WTC11 (cell line): ENCODE data around the gene NRF1. TPM values are rescaled to one million over a fixed set of nuclear protein-coding genes. Genes with fewer than 3 reads are reported as not detected.

Source experiments
- ELF4 ChIP-seq: sonication (generic); formaldehyde crosslinking; IDR thresholded peaks from 2 replicates; pipeline ENCODE4 v1.8.1; 2022; ENCODE audit warnings: low read depth, mild to moderate bottlenecking, moderate library complexity, missing genetic modification reagents
- ETV6 ChIP-seq: sonication (generic); formaldehyde crosslinking; IDR thresholded peaks from 2 replicates; pipeline ENCODE4 v1.8.1; 2022; ENCODE audit warnings: mild to moderate bottlenecking, missing genetic modification reagents
- FOXJ3 ChIP-seq: sonication (generic); formaldehyde crosslinking; IDR thresholded peaks from 2 replicates; pipeline ENCODE4 v1.9.0; 2021; ENCODE audit warnings: missing genetic modification reagents, mild to moderate bottlenecking, borderline replicate concordance
- HMGA2 ChIP-seq: fragments of 250-450 bp; sonication (Bioruptor Pico); IDR thresholded peaks from 2 replicates; pipeline ENCODE4 v1.4.0; 2021; ENCODE audit warnings: mild to moderate bottlenecking, moderate library complexity
- MXD4 ChIP-seq: fragments of 250-450 bp; sonication (Bioruptor Pico); IDR thresholded peaks from 2 replicates; pipeline ENCODE4 v1.8.0; 2021; ENCODE audit warnings: mild to moderate bottlenecking, moderate library complexity, borderline replicate concordance
- NR2C2 ChIP-seq: sonication (generic); formaldehyde crosslinking; IDR thresholded peaks from 2 replicates; pipeline ENCODE4 v1.8.0; 2022; ENCODE audit warnings: mild to moderate bottlenecking, missing genetic modification reagents
- OVOL2 ChIP-seq: fragments of 250-450 bp; sonication (Bioruptor Pico); IDR thresholded peaks from 2 replicates; pipeline ENCODE4 v1.9.0; 2021; ENCODE audit warnings: mild to moderate bottlenecking, borderline replicate concordance
- RELA ChIP-seq: sonication (generic); formaldehyde crosslinking; IDR thresholded peaks from 2 replicates; pipeline ENCODE4 v1.8.1; 2022; ENCODE audit warnings: missing genetic modification reagents, mild to moderate bottlenecking, borderline replicate concordance
- SOX15 ChIP-seq: fragments of 250-450 bp; sonication (Bioruptor Pico); IDR thresholded peaks from 2 replicates; pipeline ENCODE4 v1.9.0; 2021; ENCODE audit warnings: mild to moderate bottlenecking
- TCF7 ChIP-seq: sonication (generic); formaldehyde crosslinking; IDR thresholded peaks from 2 replicates; pipeline ENCODE4 v1.8.0; 2022; ENCODE audit warnings: mild to moderate bottlenecking, low read depth, missing genetic modification reagents, moderate library complexity
- ZNF219 ChIP-seq: sonication (generic); formaldehyde crosslinking; IDR thresholded peaks from 2 replicates; pipeline ENCODE4 v1.8.0; 2023; ENCODE audit warnings: missing genetic modification reagents, mild to moderate bottlenecking, borderline replicate concordance
- ZNF263 ChIP-seq: sonication (generic); formaldehyde crosslinking; IDR thresholded peaks from 2 replicates; pipeline ENCODE4 v1.8.1; 2022; ENCODE audit warnings: low read depth, mild to moderate bottlenecking, moderate library complexity, missing genetic modification reagents
- ZNF317 ChIP-seq: sonication (generic); formaldehyde crosslinking; IDR thresholded peaks from 2 replicates; pipeline ENCODE4 v1.8.1; 2023; ENCODE audit warnings: low read depth, mild to moderate bottlenecking, moderate library complexity, missing genetic modification reagents, borderline replicate concordance
- ZNF671 ChIP-seq: fragments of 250-450 bp; sonication (Bioruptor Pico); IDR thresholded peaks from 2 replicates; pipeline ENCODE4 v1.8.0; 2021; ENCODE audit warnings: mild to moderate bottlenecking
- total RNA-seq: library from RNA; stranded (reverse); gene quantifications from 3 replicates; pipeline ENCODE4 v1.2.3, GENCODE V29; 2021
- TF ChIP-seq, protein P1 (sequence below): sonication (generic); formaldehyde crosslinking; IDR thresholded peaks from 2 replicates; pipeline ENCODE4 v1.8.0; 2022; ENCODE audit warnings: missing genetic modification reagents
- TF ChIP-seq, protein P2 (sequence below): sonication (generic); formaldehyde crosslinking; IDR thresholded peaks from 2 replicates; pipeline ENCODE4 v1.8.0; 2023; ENCODE audit warnings: missing genetic modification reagents
- TF ChIP-seq, protein P3 (sequence below): sonication (generic); formaldehyde crosslinking; IDR thresholded peaks from 2 replicates; pipeline ENCODE4 v1.8.1; 2022; ENCODE audit warnings: low read depth, missing genetic modification reagents, borderline replicate concordance
- TF ChIP-seq, protein P4 (sequence below): fragments of 250-450 bp; sonication (Bioruptor Pico); IDR thresholded peaks from 2 replicates; pipeline ENCODE4 v1.9.0; 2021; ENCODE audit warnings: mild to moderate bottlenecking, borderline replicate concordance
- TF ChIP-seq, protein P5 (sequence below): fragments of 250-450 bp; sonication (Bioruptor Pico); IDR thresholded peaks from 2 replicates; pipeline ENCODE4 v1.9.0; 2021; ENCODE audit warnings: mild to moderate bottlenecking
- TF ChIP-seq, protein P6 (sequence below): fragments of 250-450 bp; sonication (Bioruptor Pico); IDR thresholded peaks from 2 replicates; pipeline ENCODE4 v2.1.2; 2022; ENCODE audit warnings: mild to moderate bottlenecking, moderate library complexity
- TF ChIP-seq, protein P7 (sequence below): sonication (generic); formaldehyde crosslinking; IDR thresholded peaks from 2 replicates; pipeline ENCODE4 v1.8.1; 2022; ENCODE audit warnings: low read depth, mild to moderate bottlenecking, moderate library complexity, missing genetic modification reagents, borderline replicate concordance
- TF ChIP-seq, protein P8 (sequence below): sonication (generic); formaldehyde crosslinking; IDR thresholded peaks from 2 replicates; pipeline ENCODE4 v1.8.0; 2022; ENCODE audit warnings: mild to moderate bottlenecking, missing genetic modification reagents

The NRF1 gene
- total RNA-seq, 1 experiment from 2014 or later: 16.4 TPM

DNA sequence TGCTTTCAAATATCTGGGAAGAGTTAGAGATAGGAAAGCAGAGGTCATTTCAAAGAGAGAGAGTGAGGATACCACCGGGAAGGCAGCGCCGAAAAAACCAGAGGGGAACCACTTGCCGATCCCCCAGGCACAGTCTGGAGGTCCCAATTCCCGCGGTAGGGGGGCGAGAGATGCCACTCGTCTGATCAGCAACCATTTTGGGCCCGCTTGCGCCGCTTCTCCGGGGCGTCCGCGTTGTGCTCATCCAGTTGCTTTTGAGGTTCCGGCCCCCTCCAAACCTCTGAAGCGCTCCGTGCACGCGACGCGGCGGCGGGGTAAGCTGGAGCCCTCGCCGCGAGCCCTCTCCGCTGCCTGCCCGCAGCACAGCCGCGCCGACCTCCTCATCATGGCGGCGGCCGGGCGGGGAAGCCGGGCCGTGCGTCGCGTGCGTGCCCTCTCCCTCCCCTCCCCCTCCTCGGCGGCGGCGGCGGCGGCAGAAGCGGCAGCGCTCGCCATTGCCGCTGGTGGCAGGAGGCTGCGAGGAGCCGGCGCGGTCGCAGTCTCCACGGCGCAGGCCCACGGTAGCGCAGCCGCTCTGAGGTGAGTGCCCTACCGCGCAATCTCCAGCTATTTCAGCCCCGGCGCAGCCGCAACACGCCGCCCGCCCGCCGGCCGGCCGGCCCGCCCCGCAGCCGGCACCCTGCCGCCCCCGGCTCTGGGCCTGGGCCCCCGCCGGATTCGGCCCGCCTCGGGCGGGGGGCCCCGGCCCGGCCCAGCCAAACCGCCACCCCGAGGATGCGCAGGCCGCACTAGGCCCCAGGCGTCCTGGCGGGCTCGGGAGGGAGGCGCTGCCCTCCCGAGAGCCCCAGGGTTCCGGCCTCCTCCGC, at the start of gene NRF1 (continued):
- TF ChIP-seq, protein P1, sequence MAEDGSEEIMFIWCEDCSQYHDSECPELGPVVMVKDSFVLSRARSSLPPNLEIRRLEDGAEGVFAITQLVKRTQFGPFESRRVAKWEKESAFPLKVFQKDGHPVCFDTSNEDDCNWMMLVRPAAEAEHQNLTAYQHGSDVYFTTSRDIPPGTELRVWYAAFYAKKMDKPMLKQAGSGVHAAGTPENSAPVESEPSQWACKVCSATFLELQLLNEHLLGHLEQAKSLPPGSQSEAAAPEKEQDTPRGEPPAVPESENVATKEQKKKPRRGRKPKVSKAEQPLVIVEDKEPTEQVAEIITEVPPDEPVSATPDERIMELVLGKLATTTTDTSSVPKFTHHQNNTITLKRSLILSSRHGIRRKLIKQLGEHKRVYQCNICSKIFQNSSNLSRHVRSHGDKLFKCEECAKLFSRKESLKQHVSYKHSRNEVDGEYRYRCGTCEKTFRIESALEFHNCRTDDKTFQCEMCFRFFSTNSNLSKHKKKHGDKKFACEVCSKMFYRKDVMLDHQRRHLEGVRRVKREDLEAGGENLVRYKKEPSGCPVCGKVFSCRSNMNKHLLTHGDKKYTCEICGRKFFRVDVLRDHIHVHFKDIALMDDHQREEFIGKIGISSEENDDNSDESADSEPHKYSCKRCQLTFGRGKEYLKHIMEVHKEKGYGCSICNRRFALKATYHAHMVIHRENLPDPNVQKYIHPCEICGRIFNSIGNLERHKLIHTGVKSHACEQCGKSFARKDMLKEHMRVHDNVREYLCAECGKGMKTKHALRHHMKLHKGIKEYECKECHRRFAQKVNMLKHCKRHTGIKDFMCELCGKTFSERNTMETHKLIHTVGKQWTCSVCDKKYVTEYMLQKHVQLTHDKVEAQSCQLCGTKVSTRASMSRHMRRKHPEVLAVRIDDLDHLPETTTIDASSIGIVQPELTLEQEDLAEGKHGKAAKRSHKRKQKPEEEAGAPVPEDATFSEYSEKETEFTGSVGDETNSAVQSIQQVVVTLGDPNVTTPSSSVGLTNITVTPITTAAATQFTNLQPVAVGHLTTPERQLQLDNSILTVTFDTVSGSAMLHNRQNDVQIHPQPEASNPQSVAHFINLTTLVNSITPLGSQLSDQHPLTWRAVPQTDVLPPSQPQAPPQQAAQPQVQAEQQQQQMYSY (CRISPR knock-in tag): 0 out of 2 replicates have a peak, but pooled peaks have one; percentile 17
- TF ChIP-seq FOXJ3 (CRISPR knock-in tag) (no peak), ZNF219 (CRISPR knock-in tag) (no peak), MXD4 (CRISPR knock-in tag) (no peak), ZNF317 (CRISPR knock-in tag) (0 out of 2 replicates have a peak, but pooled peaks have one; percentile 43), SOX15 (no peak), HMGA2 (CRISPR knock-in tag) (no peak), OVOL2 (CRISPR knock-in tag) (no peak; the same call in 1 of the 2 replicates), ZNF671 (CRISPR knock-in tag) (no peak), ETV6 (CRISPR knock-in tag) (peak; percentile 88), NR2C2 (CRISPR knock-in tag) (no peak), ZNF263 (CRISPR knock-in tag) (peak; percentile 42; the same call in 1 of the 2 replicates), RELA (CRISPR knock-in tag) (no peak), TCF7 (CRISPR knock-in tag) (peak; percentile 61; the same call in 1 of the 2 replicates), ELF4 (CRISPR knock-in tag) (0 out of 2 replicates have a peak, but pooled peaks have one; percentile 46)
- TF ChIP-seq, protein P2, sequence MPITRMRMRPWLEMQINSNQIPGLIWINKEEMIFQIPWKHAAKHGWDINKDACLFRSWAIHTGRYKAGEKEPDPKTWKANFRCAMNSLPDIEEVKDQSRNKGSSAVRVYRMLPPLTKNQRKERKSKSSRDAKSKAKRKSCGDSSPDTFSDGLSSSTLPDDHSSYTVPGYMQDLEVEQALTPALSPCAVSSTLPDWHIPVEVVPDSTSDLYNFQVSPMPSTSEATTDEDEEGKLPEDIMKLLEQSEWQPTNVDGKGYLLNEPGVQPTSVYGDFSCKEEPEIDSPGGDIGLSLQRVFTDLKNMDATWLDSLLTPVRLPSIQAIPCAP (CRISPR knock-in tag): 0 out of 2 replicates have a peak, but pooled peaks have one; percentile 49
- TF ChIP-seq, protein P3, sequence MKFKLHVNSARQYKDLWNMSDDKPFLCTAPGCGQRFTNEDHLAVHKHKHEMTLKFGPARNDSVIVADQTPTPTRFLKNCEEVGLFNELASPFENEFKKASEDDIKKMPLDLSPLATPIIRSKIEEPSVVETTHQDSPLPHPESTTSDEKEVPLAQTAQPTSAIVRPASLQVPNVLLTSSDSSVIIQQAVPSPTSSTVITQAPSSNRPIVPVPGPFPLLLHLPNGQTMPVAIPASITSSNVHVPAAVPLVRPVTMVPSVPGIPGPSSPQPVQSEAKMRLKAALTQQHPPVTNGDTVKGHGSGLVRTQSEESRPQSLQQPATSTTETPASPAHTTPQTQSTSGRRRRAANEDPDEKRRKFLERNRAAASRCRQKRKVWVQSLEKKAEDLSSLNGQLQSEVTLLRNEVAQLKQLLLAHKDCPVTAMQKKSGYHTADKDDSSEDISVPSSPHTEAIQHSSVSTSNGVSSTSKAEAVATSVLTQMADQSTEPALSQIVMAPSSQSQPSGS (CRISPR knock-in tag): no peak
- TF ChIP-seq, protein P4, sequence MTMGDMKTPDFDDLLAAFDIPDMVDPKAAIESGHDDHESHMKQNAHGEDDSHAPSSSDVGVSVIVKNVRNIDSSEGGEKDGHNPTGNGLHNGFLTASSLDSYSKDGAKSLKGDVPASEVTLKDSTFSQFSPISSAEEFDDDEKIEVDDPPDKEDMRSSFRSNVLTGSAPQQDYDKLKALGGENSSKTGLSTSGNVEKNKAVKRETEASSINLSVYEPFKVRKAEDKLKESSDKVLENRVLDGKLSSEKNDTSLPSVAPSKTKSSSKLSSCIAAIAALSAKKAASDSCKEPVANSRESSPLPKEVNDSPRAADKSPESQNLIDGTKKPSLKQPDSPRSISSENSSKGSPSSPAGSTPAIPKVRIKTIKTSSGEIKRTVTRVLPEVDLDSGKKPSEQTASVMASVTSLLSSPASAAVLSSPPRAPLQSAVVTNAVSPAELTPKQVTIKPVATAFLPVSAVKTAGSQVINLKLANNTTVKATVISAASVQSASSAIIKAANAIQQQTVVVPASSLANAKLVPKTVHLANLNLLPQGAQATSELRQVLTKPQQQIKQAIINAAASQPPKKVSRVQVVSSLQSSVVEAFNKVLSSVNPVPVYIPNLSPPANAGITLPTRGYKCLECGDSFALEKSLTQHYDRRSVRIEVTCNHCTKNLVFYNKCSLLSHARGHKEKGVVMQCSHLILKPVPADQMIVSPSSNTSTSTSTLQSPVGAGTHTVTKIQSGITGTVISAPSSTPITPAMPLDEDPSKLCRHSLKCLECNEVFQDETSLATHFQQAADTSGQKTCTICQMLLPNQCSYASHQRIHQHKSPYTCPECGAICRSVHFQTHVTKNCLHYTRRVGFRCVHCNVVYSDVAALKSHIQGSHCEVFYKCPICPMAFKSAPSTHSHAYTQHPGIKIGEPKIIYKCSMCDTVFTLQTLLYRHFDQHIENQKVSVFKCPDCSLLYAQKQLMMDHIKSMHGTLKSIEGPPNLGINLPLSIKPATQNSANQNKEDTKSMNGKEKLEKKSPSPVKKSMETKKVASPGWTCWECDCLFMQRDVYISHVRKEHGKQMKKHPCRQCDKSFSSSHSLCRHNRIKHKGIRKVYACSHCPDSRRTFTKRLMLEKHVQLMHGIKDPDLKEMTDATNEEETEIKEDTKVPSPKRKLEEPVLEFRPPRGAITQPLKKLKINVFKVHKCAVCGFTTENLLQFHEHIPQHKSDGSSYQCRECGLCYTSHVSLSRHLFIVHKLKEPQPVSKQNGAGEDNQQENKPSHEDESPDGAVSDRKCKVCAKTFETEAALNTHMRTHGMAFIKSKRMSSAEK (CRISPR knock-in tag): no peak
- TF ChIP-seq, protein P5, sequence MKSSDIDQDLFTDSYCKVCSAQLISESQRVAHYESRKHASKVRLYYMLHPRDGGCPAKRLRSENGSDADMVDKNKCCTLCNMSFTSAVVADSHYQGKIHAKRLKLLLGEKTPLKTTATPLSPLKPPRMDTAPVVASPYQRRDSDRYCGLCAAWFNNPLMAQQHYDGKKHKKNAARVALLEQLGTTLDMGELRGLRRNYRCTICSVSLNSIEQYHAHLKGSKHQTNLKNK: no peak
- TF ChIP-seq, protein P6, sequence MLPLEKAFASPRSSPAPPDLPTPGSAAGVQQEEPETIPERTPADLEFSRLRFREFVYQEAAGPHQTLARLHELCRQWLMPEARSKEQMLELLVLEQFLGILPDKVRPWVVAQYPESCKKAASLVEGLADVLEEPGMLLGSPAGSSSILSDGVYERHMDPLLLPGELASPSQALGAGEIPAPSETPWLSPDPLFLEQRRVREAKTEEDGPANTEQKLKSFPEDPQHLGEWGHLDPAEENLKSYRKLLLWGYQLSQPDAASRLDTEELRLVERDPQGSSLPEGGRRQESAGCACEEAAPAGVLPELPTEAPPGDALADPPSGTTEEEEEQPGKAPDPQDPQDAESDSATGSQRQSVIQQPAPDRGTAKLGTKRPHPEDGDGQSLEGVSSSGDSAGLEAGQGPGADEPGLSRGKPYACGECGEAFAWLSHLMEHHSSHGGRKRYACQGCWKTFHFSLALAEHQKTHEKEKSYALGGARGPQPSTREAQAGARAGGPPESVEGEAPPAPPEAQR: no peak
- TF ChIP-seq, protein P7, sequence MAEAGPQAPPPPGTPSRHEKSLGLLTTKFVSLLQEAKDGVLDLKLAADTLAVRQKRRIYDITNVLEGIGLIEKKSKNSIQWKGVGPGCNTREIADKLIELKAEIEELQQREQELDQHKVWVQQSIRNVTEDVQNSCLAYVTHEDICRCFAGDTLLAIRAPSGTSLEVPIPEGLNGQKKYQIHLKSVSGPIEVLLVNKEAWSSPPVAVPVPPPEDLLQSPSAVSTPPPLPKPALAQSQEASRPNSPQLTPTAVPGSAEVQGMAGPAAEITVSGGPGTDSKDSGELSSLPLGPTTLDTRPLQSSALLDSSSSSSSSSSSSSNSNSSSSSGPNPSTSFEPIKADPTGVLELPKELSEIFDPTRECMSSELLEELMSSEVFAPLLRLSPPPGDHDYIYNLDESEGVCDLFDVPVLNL (CRISPR knock-in tag): peak; percentile 83; the same call in 1 of the 2 replicates
- TF ChIP-seq, protein P8, sequence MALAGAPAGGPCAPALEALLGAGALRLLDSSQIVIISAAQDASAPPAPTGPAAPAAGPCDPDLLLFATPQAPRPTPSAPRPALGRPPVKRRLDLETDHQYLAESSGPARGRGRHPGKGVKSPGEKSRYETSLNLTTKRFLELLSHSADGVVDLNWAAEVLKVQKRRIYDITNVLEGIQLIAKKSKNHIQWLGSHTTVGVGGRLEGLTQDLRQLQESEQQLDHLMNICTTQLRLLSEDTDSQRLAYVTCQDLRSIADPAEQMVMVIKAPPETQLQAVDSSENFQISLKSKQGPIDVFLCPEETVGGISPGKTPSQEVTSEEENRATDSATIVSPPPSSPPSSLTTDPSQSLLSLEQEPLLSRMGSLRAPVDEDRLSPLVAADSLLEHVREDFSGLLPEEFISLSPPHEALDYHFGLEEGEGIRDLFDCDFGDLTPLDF (CRISPR knock-in tag): no peak
